IMR-90 (cell line): ENCODE data around the gene CCNQ. TPM values are rescaled to one million over a fixed set of nuclear protein-coding genes. Genes with fewer than 3 reads are reported as not detected.

Experiments
- ATAC-seq: fragments of 200-7000 bp; cut with Tn5 transposase; 2 replicates; pipeline ENCODE4 v1.9.1; 2020; ENCODE audit warnings: low read depth, mild to moderate bottlenecking, moderate library complexity
- BruUV-seq: library from RNA; stranded (reverse); fragments of 400-500 nt; replicated peaks from 2 replicates; lab custom pipeline; 2021; lab: Mats Ljungman, UMichigan
- CTCF ChIA-PET: fragments of 300-600 bp; formaldehyde crosslinking; extraction: SDS; loops from one replicate; lab custom pipeline; 2021; ENCODE audit warnings: antibody characterized with exemption; lab: Yijun Ruan, JAX
- POLR2A ChIA-PET: fragments of 300-600 bp; sonication (Branson Sonifier 250); formaldehyde crosslinking; loops from one replicate; lab custom pipeline; 2022; ENCODE audit warnings: antibody characterized with exemption; ENCODE audit not compliant: unreplicated experiment; lab: Charles Lee
- DNase-seq: peaks from one replicate; pipeline ENCODE4 v3.0.0; 2013
- H2AFZ ChIP-seq: replicated peaks from 2 replicates; pipeline ENCODE3; 2013; ENCODE audit warnings: low read length, mild to moderate bottlenecking; ENCODE audit not compliant: poor library complexity
- H2AK5ac ChIP-seq: 2 replicates; pipeline ENCODE4 v1.6.1; 2013; ENCODE audit warnings: low read depth, low read length, inconsistent platforms
- H2AK9ac ChIP-seq: replicated peaks from 2 replicates; pipeline ENCODE3; 2013; ENCODE audit warnings: mild to moderate bottlenecking, low read depth, low read length, moderate library complexity; ENCODE audit not compliant: poor library complexity
- H2BK120ac ChIP-seq: 2 replicates; pipeline ENCODE4 v1.6.1; 2013; ENCODE audit warnings: low read depth, low read length, inconsistent platforms
- H2BK15ac ChIP-seq: 3 replicates; pipeline ENCODE4 v1.6.1; 2013; ENCODE audit warnings: low read depth, low read length, inconsistent platforms
- H2BK20ac ChIP-seq: 2 replicates; pipeline ENCODE4 v1.6.1; 2013; ENCODE audit warnings: low read depth, mild to moderate bottlenecking, inconsistent platforms, low read length, moderate library complexity
- H2BK5ac ChIP-seq: 2 replicates; pipeline ENCODE4 v1.6.1; 2013; ENCODE audit warnings: mild to moderate bottlenecking, low read depth, low read length, inconsistent platforms; ENCODE audit not compliant: poor library complexity, severe bottlenecking
- H3K14ac ChIP-seq: replicated peaks from 2 replicates; pipeline ENCODE4 v1.6.1; 2013; ENCODE audit warnings: low read depth, low read length, inconsistent platforms
- H3K18ac ChIP-seq: 2 replicates; pipeline ENCODE4 v1.6.1; 2013; ENCODE audit warnings: low read depth, low read length, control low read depth
- H3K23ac ChIP-seq: 2 replicates; pipeline ENCODE4 v1.6.1; 2013; ENCODE audit warnings: low read depth, low read length, inconsistent platforms
- H3K27ac ChIP-seq: 2 replicates; pipeline ENCODE4 v1.5.1; 2013; ENCODE audit warnings: mild to moderate bottlenecking, control low read depth, low read length; ENCODE audit not compliant: insufficient read depth
- H3K27me3 ChIP-seq: 2 replicates; pipeline ENCODE4 v1.6.1; 2013; ENCODE audit warnings: low read length; ENCODE audit not compliant: control insufficient read depth, insufficient read depth
- H3K36me3 ChIP-seq: 2 replicates; pipeline ENCODE4 v1.6.1; 2013; ENCODE audit warnings: low read length, mixed read lengths; ENCODE audit not compliant: control insufficient read depth, insufficient read depth
- H3K4ac ChIP-seq: 2 replicates; pipeline ENCODE4 v1.6.1; 2013; ENCODE audit warnings: low read depth, low read length, inconsistent platforms
- H3K4me1 ChIP-seq: 2 replicates; pipeline ENCODE4 v1.6.1; 2013; ENCODE audit warnings: low read length, mixed read lengths; ENCODE audit not compliant: control insufficient read depth, insufficient read depth
- H3K4me2 ChIP-seq: 2 replicates; pipeline ENCODE4 v1.6.1; 2013; ENCODE audit warnings: low read depth, mild to moderate bottlenecking, control low read depth, low read length, moderate library complexity
- H3K4me3 ChIP-seq: 2 replicates; pipeline ENCODE4 v1.5.1; 2013; ENCODE audit warnings: low read depth, mild to moderate bottlenecking, control low read depth, low read length, moderate library complexity; ENCODE audit not compliant: insufficient read depth
- H3K56ac ChIP-seq: 2 replicates; pipeline ENCODE4 v1.6.1; 2013; ENCODE audit warnings: low read length, inconsistent platforms; ENCODE audit not compliant: insufficient read depth; ENCODE audit errors: extremely low read depth
- H3K79me1 ChIP-seq, 2 experiments: 2 replicates each; pipeline ENCODE4 v1.6.1; 2013; ENCODE audit warnings: low read length in 2 of 2, inconsistent platforms in 1 of 2, low read depth in 1 of 2
- H3K9ac ChIP-seq: 2 replicates; pipeline ENCODE4 v1.6.1; 2013; ENCODE audit warnings: low read depth, low read length, control low read depth
- H3K9me1 ChIP-seq: 2 replicates; pipeline ENCODE4 v1.6.1; 2013; ENCODE audit warnings: low read length, inconsistent platforms; ENCODE audit not compliant: insufficient read depth
- H3K9me3 ChIP-seq: 2 replicates; pipeline ENCODE4 v1.6.1; 2013; ENCODE audit warnings: low read length; ENCODE audit not compliant: control insufficient read depth, insufficient read depth
- H4K20me1 ChIP-seq: 2 replicates; pipeline ENCODE4 v1.6.1; 2013; ENCODE audit warnings: low read length, inconsistent platforms; ENCODE audit not compliant: insufficient read depth
- H4K5ac ChIP-seq: 2 replicates; pipeline ENCODE4 v1.6.1; 2013; ENCODE audit warnings: mild to moderate bottlenecking, low read depth, low read length, control low read depth
- H4K8ac ChIP-seq, 2 experiments: 2 replicates each; pipeline ENCODE4 v1.6.1; 2013; ENCODE audit warnings: low read depth in 2 of 2, low read length in 2 of 2, control low read depth in 1 of 2, inconsistent platforms in 1 of 2
- H4K91ac ChIP-seq: 2 replicates; pipeline ENCODE4 v1.6.1; 2013; ENCODE audit warnings: low read depth, low read length, inconsistent platforms; ENCODE audit not compliant: insufficient read depth
- BHLHE40 ChIP-seq: fragments of 150-350 bp; IDR thresholded peaks from 2 replicates; pipeline ENCODE4 v1.6.1; 2016; ENCODE audit warnings: mild to moderate bottlenecking, low read depth, low read length
- CEBPB ChIP-seq: IDR thresholded peaks from 2 replicates; pipeline ENCODE4 v1.6.1; 2012; ENCODE audit warnings: low read depth, low read length, improper control_type of control experiment
- CTCF ChIP-seq: conservative IDR thresholded peaks from 2 replicates; pipeline ENCODE4 v1.5.1; 2012; ENCODE audit warnings: mild to moderate bottlenecking, low read depth, low read length, improper control_type of control experiment
- FOS ChIP-seq: fragments of 150-350 bp; IDR thresholded peaks from 2 replicates; pipeline ENCODE4 v1.6.1; 2016; ENCODE audit warnings: low read depth, low read length
- MAFK ChIP-seq: IDR thresholded peaks from 2 replicates; pipeline ENCODE4 v1.6.1; 2012; ENCODE audit warnings: low read depth, low read length, improper control_type of control experiment
- NFE2L2 ChIP-seq: fragments of 150-350 bp; IDR thresholded peaks from 2 replicates; pipeline ENCODE4 v1.6.1; 2016; ENCODE audit warnings: low read depth, mild to moderate bottlenecking, low read length
- POLR2A ChIP-seq: IDR thresholded peaks from 2 replicates; pipeline ENCODE4 v1.6.1; 2012; ENCODE audit warnings: mild to moderate bottlenecking, low read depth, low read length
- RCOR1 ChIP-seq: IDR thresholded peaks from 2 replicates; pipeline ENCODE4 v1.6.1; 2012; ENCODE audit warnings: mild to moderate bottlenecking, low read length, improper control_type of control experiment; ENCODE audit not compliant: insufficient replicate concordance
- SMC3 ChIP-seq: fragments of 150-350 bp; IDR thresholded peaks from 2 replicates; pipeline ENCODE4 v1.6.1; 2016; ENCODE audit warnings: low read depth, mild to moderate bottlenecking, antibody characterized with exemption, low read length, moderate library complexity
- USF2 ChIP-seq: fragments of 150-350 bp; IDR thresholded peaks from 2 replicates; pipeline ENCODE4 v1.6.1; 2017; ENCODE audit warnings: mild to moderate bottlenecking, antibody characterized with exemption, low read length, low read depth
- WGBS, 2 experiments: methylation state at CpG; one replicate each; pipeline versions ENCODE4 v1.1.5 to v1.1.7; 2013; ENCODE audit warnings: missing lambda C conversion rate in 2 of 2; ENCODE audit not compliant: insufficient read length in 1 of 2; ENCODE audit errors: extremely low coverage in 2 of 2; 5-methylcytosine and 5-hydroxymethylcytosine counted together
- dilution Hi-C: fragments of 300-500 bp; cut with HindIII; formaldehyde crosslinking; loops from one replicate; pipeline ENCODE4 v1.14.3; 2018; ENCODE audit warnings: low sequenced_read_pairs; ENCODE audit not compliant: unreplicated experiment
- in situ Hi-C: fragments of 300-500 bp; cut with MboI; formaldehyde crosslinking; loops from 3 replicates; pipeline ENCODE4 v1.14.3; 2019; ENCODE audit warnings: low sequenced_read_pairs, inconsistent platforms, mixed read lengths
- intact Hi-C: fragments of 100-400 bp; cut with micrococcal nuclease; formaldehyde crosslinking; loops from 2 replicates; pipeline ENCODE4 v1.10.0; 2022
- polyA plus RNA-seq, 3 experiments: library from polyadenylated mRNA; depleted of rRNA; stranded (reverse); fragments of >200 nt; gene quantifications; 2 replicates each; pipeline ENCODE4 v1.2.3, GENCODE V29; 2012; ENCODE audit warnings: low replicate concordance in 1 of 3
- total RNA-seq: library from RNA; depleted of rRNA; stranded (reverse); fragments of >200 nt; gene quantifications from 2 replicates; pipeline ENCODE4 v1.2.3, GENCODE V29; 2012

Gene CCNQ
- total and polyA plus RNA-seq, 2 of the 4 experiments (the other 2 are of a cell fraction), result 27.6 to 35.2 TPM

- TF ChIP-seq CEBPB (no peak), USF2 (no peak), RCOR1 (no peak), FOS (no peak), BHLHE40 (no peak), CTCF (no peak), NFE2L2 (no peak), POLR2A (no peak), SMC3 (no peak), MAFK (no peak)
- WGBS, 2 experiments, result 37% methylated on average over 7 of the region's 26 CpGs; no CpG with 5 or more reads in 1 of the 2 experiments
These were observed 42.0 kb upstream of the CCNQ start for GRCh38 chrX:153640736-153641575.

More at GRCh38 chrX:153640736-153641575, 42.0 kb upstream of the CCNQ start:
- Histone ChIP-seq H2BK20ac (no peak overlapping the region), H2AFZ (no peak overlapping the region), H2AK5ac (no peak overlapping the region), H2AK9ac (no peak overlapping the region), H3K4me2 (no peak overlapping the region), H3K14ac (no peak overlapping the region), H4K91ac (no peak overlapping the region), H3K27ac (no peak overlapping the region), H3K9me1 (no peaks in the 10 kb centered on the region), H3K27me3 (peaks cover 45% of the 10 kb centered on the region), H2BK120ac (no peak overlapping the region), H3K18ac (no peak overlapping the region), H3K23ac (no peak overlapping the region), H3K4me3 (no peak overlapping the region), H4K5ac (no peak overlapping the region), H3K36me3 (no peaks in the 10 kb centered on the region), H3K56ac (no peak overlapping the region), H3K9ac (no peak overlapping the region), H3K4me1 (no peaks in the 10 kb centered on the region), H2BK5ac (no peak overlapping the region), H3K9me3 (peaks cover 4% of the 10 kb centered on the region; the same call in 1 of the 2 replicates), H3K79me1 (no peaks in the 10 kb centered on the region), H2BK15ac (no peak overlapping the region), H4K20me1 (no peaks in the 10 kb centered on the region), H4K8ac (no peak overlapping the region), H3K4ac (no peak overlapping the region)
- ChIA-PET CTCF (no interaction called here), POLR2A (no interaction called here)
- DNase-seq (no peak), ATAC-seq (no peak)
- intact Hi-C loops, result no loop called here
- dilution Hi-C loops, result no loop called here
- BruUV-seq, result no TSS peak
- in situ Hi-C loops, result no loop called here
